Bronchial smooth muscle cell (primary cell): ENCODE measurements around the gene HEATR5A. TPM values are rescaled to one million over a fixed set of nuclear protein-coding genes. Genes with fewer than 3 reads are reported as not detected.

Source experiments
- total RNA-seq: library from RNA; depleted of rRNA; stranded (reverse); fragments of >200 nt; gene quantifications from 2 replicates; pipeline ENCODE4 v1.2.1, GENCODE V29; 2014

The HEATR5A gene
- 33.9 and 39.0 TPM in 2 replicates for total RNA-seq

GRCh38 chr14:31420319-31421111 lies at the start of gene HEATR5A:
TSS of gene HEATR5A (minus strand) at chr14:31420550. CDS start at chr14:31402975, 17,575 bp downstream.

GRCh38 chr14:31456841-31457664 lies 36.7 kb upstream of the HEATR5A start, which contains the start of gene DTD2:
TSS of gene DTD2 (minus strand) at chr14:31457506. CDS start at chr14:31457393, 113 bp downstream.

Other genes starting within 250 kb of the HEATR5A start
- gene HECTD1, start 212.8 kb downstream of the HEATR5A start, total RNA-seq, result 498 and 645 TPM in 2 replicates
- gene DTD2, start 37.0 kb upstream of the HEATR5A start, total RNA-seq, result 24.9 and 27.9 TPM in 2 replicates
- gene GPR33, start 67.5 kb upstream of the HEATR5A start, total RNA-seq, result not detected in 2 replicates
- gene NUBPL, start 140.9 kb upstream of the HEATR5A start, total RNA-seq, result 6.0 and 9.1 TPM in 2 replicates